Measurements from ENCODE around the gene TIAM2. TPM values are rescaled to one million over a fixed set of nuclear protein-coding genes. Genes with fewer than 3 reads are reported as not detected.

The TIAM2 gene
- total and polyA plus RNA-seq, 9 of the 15 experiments (the other 6 are each of a cell fraction or from before 2014, with no cell fraction given): 0.73 to 6.5 (median 4.3) TPM

GRCh38 chr6:154998855-154999254 lies 3.7 kb downstream of the TIAM2 start:
- in situ Hi-C loops (cut with MboI): no loop called here
- CTCF ChIA-PET (ENCODE audit: low intra/inter-chr PET ratio): no interaction called here
- H3K9me1 ChIP-seq (ENCODE audit: control insufficient read depth, insufficient read depth, low read length): peaks cover 3% of the 10 kb centered on the region
- BruUV-seq (replicated peaks): no TSS peak
- no peak for FAIRE-seq
- no peaks in the 10 kb centered on the region for H3K9me3 ChIP-seq (replicated peaks; ENCODE audit: control insufficient read depth, insufficient read depth, low read depth, low read length)
- POLR2A ChIA-PET: no interaction called here
- TF ChIP-seq FOSL1 (tag; conservative IDR thresholded peaks at IDR 0.05) (no peak), RUNX1 (IDR thresholded peaks at IDR 0.05; ENCODE audit: low read depth) (no peak)
- H3K4me1 ChIP-seq (replicated peaks in 1 of 2; ENCODE audit: control insufficient read depth in 2 of 2, insufficient read depth in 2 of 2, low read length in 2 of 2): no peaks in the 10 kb centered on the region; a peak in 2 of 5 replicates
- no peak overlapping the region for H3K9ac ChIP-seq (ENCODE audit: insufficient read depth in 1 of 2, low read depth in 2 of 2, low read length in 2 of 2)
- H3K79me2 ChIP-seq (ENCODE audit: control insufficient read depth, insufficient read depth, low read length): no peaks in the 10 kb centered on the region
- H3K4me3 ChIP-seq: no peak overlapping the region
- DNase-seq (ENCODE audit: extremely low read depth in 1 of 4, low spot score in 3 of 4): no peak
- intact Hi-C loops (cut with micrococcal nuclease): no loop called here
- no peak for ATAC-seq
- H2AFZ ChIP-seq (ENCODE audit: low read depth, low read length): no peak overlapping the region
- no peak overlapping the region for H3K27ac ChIP-seq (ENCODE audit: extremely low read depth, low read depth, low read length)
- H3K4me2 ChIP-seq (ENCODE audit: insufficient read depth, low read length): no peak overlapping the region
- no peaks in the 10 kb centered on the region; the same call in 1 of the 2 replicates for H4K20me1 ChIP-seq (replicated peaks; ENCODE audit: control insufficient read depth, insufficient read depth, low read length)
- H3K27me3 ChIP-seq (ENCODE audit: control insufficient read depth in 2 of 2, insufficient read depth in 2 of 2, low read length in 2 of 2): peaks cover 10 to 41% of the 10 kb centered on the region in 2 experiments; a peak in 4 of 5 replicates
- no peaks in the 10 kb centered on the region for H3K36me3 ChIP-seq (ENCODE audit: control insufficient read depth, insufficient read depth, low read length)
- WGBS (ENCODE audit: insufficient coverage, low coverage, missing lambda C conversion rate): 13% methylated on average over 2 of the region's 2 CpGs

DNA sequence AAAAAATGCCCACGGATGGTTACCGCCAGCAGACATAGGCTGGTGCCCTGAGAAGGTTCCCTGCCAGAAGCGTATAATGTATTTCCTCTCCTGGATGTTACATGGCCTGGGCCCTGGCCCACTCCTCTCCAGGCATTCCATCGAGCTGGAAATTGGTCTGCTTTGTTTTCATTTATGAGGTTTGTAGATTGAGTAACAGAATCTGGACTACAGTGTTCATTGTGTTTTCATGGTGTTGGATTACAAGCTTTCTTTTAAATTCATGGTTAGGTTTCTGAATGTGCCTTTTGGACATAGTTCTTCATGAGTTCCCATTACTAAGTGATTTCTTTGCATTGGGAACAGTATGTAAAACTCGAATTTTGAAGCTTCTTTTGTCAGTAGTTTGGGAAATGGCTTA lies 6.4 kb downstream of the TIAM2 start:
- H2AFZ ChIP-seq (ENCODE audit: low read depth, low read length): no peak overlapping the region
- intact Hi-C loops (cut with micrococcal nuclease) (no loop called here), in situ Hi-C loops (cut with MboI) (no loop called here)
- BruUV-seq (replicated peaks): no TSS peak
- H3K4me2 ChIP-seq (ENCODE audit: insufficient read depth, low read length): no peak overlapping the region
- no peak overlapping the region for H3K27ac ChIP-seq (ENCODE audit: extremely low read depth, low read depth, low read length)
- H4K20me1 ChIP-seq (replicated peaks; ENCODE audit: control insufficient read depth, insufficient read depth, low read length): peaks cover 3% of the 10 kb centered on the region; the same call in 1 of the 2 replicates
- ChIA-PET POLR2A (no interaction called here), CTCF (ENCODE audit: low intra/inter-chr PET ratio) (no interaction called here)
- no peak for ATAC-seq
- no peaks in the 10 kb centered on the region for H3K79me2 ChIP-seq (ENCODE audit: control insufficient read depth, insufficient read depth, low read length)
- no peaks in the 10 kb centered on the region for H3K36me3 ChIP-seq (ENCODE audit: control insufficient read depth, insufficient read depth, low read length)
- H3K27me3 ChIP-seq (ENCODE audit: control insufficient read depth in 2 of 2, insufficient read depth in 2 of 2, low read length in 2 of 2): peaks cover 21 to 51% of the 10 kb centered on the region in 2 experiments
- no peak for FAIRE-seq
- DNase-seq (ENCODE audit: extremely low read depth in 1 of 4, low spot score in 3 of 4): no peak
- no peaks in the 10 kb centered on the region for H3K9me3 ChIP-seq (replicated peaks; ENCODE audit: control insufficient read depth, insufficient read depth, low read depth, low read length)
- H3K9me1 ChIP-seq (ENCODE audit: control insufficient read depth, insufficient read depth, low read length): no peaks in the 10 kb centered on the region
- no peak overlapping the region for H3K9ac ChIP-seq (ENCODE audit: insufficient read depth in 1 of 2, low read depth in 2 of 2, low read length in 2 of 2)
- TF ChIP-seq ZNF124 (CRISPR knock-in tag; IDR thresholded peaks at IDR 0.05): no peak
- TF ChIP-seq NELFE (IDR thresholded peaks at IDR 0.05; ENCODE audit: insufficient read depth, insufficient read length): no peak
- no peak for TF ChIP-seq ZNF324 (CRISPR knock-in tag; IDR thresholded peaks at IDR 0.05)
- TF ChIP-seq ZMIZ1 (IDR thresholded peaks at IDR 0.05; ENCODE audit: low read depth in 2 of 2, low read length in 2 of 2): no peak
- TF ChIP-seq ILF3 (IDR thresholded peaks at IDR 0.05; ENCODE audit: borderline replicate concordance): no peak
- TF ChIP-seq PCBP1 (IDR thresholded peaks at IDR 0.05; ENCODE audit: low read depth, low read length, poor library complexity, severe bottlenecking): no peak
- no peak for TF ChIP-seq BCOR (IDR thresholded peaks at IDR 0.05)
- no peak for TF ChIP-seq ZNF140 (CRISPR knock-in tag; IDR thresholded peaks at IDR 0.05)
- no peak for TF ChIP-seq ZNF184 (CRISPR knock-in tag; IDR thresholded peaks at IDR 0.05)
- no peak for TF ChIP-seq RCOR1 (IDR thresholded peaks at IDR 0.05; ENCODE audit: borderline replicate concordance in 1 of 2, low read depth in 2 of 2, low read length in 2 of 2)
- no peak for TF ChIP-seq MCM7 (IDR thresholded peaks at IDR 0.05)
- no peaks in the 10 kb centered on the region for H3K4me1 ChIP-seq (replicated peaks in 1 of 2; ENCODE audit: control insufficient read depth in 2 of 2, insufficient read depth in 2 of 2, low read length in 2 of 2)
- 9% methylated on average over 5 of the region's 5 CpGs for WGBS (ENCODE audit: insufficient coverage, low coverage, missing lambda C conversion rate)
- H3K4me3 ChIP-seq: no peak overlapping the region

All from K562 (cell line).